ENCODE results near the gene KRT85.

DNA sequence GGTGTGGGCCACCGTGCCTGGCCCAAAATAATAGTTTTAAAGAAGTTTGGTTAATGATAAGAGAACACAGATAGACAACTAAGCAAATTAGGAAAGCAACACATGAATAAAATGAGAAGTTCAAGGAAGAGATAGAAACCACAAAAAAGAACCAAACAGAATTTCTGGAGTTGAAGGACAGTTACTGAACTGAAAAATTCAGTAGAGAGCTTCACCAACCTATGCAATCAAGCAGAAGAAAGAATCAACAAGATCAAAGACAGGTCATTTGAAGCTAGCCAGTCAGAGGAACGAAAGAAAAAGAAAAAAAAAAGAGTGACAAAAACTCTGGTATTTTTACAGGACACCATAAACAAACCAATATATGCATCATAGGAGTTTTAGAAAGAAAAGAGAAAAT is 30.6 kb downstream of the KRT85 start:
- no peak for TF ChIP-seq TAF1 (IDR thresholded peaks at IDR 0.05; ENCODE audit: low read depth, low read length)
- TF ChIP-seq POLR2AphosphoS5 (IDR thresholded peaks at IDR 0.05; ENCODE audit: low read depth, low read length), result no peak
- no peak for TF ChIP-seq POLR2A (IDR thresholded peaks at IDR 0.05; ENCODE audit: low read depth, low read length)
- no peak for TF ChIP-seq PAX5 (IDR thresholded peaks at IDR 0.05; ENCODE audit: insufficient read depth, low read length, severe bottlenecking)
